PC-3 (cell line): ENCODE data around the gene UBAP2. TPM values are rescaled to one million over a fixed set of nuclear protein-coding genes. Genes with fewer than 3 reads are reported as not detected.

Source experiments
- ATAC-seq: fragments of 200-7000 bp; cut with Tn5 transposase; 2 replicates; pipeline ENCODE4 v1.9.1; 2020; ENCODE audit warnings: mild to moderate bottlenecking, moderate library complexity
- BruUV-seq: library from RNA; stranded (reverse); fragments of 400-500 nt; replicated peaks from 2 replicates; lab custom pipeline; 2021; lab: Mats Ljungman, UMichigan
- CTCF ChIA-PET: fragments of 300-600 bp; sonication (Branson Sonifier 250); formaldehyde crosslinking; loops from one replicate; lab custom pipeline; 2022; ENCODE audit warnings: antibody characterized with exemption; lab: Charles Lee
- POLR2A ChIA-PET: fragments of 300-600 bp; sonication (Branson Sonifier 250); formaldehyde crosslinking; loops from one replicate; lab custom pipeline; 2022; ENCODE audit warnings: antibody characterized with exemption; ENCODE audit not compliant: unreplicated experiment; lab: Charles Lee
- DNase-seq: peaks from one replicate; pipeline ENCODE4 v3.0.0-alpha.2; 2015
- H2AFZ ChIP-seq: fragments of 300-600 bp; sonication (generic); 2 replicates; pipeline ENCODE4 v1.6.0; 2016; ENCODE audit warnings: antibody characterized with exemption, low read length
- H3F3A ChIP-seq: fragments of 300-600 bp; sonication (generic); one replicate; pipeline ENCODE4 v1.6.0; 2017; ENCODE audit warnings: antibody characterized with exemption, low read length, control low read depth, mild to moderate bottlenecking; ENCODE audit not compliant: unreplicated experiment
- H3K27ac ChIP-seq: fragments of 300-600 bp; sonication (generic); 2 replicates; pipeline ENCODE4 v1.5.1; 2016; ENCODE audit warnings: mild to moderate bottlenecking, low read length
- H3K27me3 ChIP-seq: fragments of 300-600 bp; sonication (generic); 2 replicates; pipeline ENCODE4 v1.6.1; 2016; ENCODE audit warnings: low read length, mixed read lengths
- H3K36me3 ChIP-seq: fragments of 300-600 bp; sonication (generic); 2 replicates; pipeline ENCODE4 v1.6.1; 2016; ENCODE audit warnings: low read depth, mixed run types, low read length, mixed read lengths
- H3K4me1 ChIP-seq: fragments of 300-600 bp; sonication (generic); 2 replicates; pipeline ENCODE4 v1.5.1; 2016; ENCODE audit warnings: low read length; ENCODE audit not compliant: insufficient read depth
- H3K4me2 ChIP-seq: fragments of 300-600 bp; sonication (generic); 2 replicates; pipeline ENCODE4 v1.6.0; 2016; ENCODE audit warnings: low read length
- H3K4me3 ChIP-seq: fragments of 300-600 bp; sonication (generic); 2 replicates; pipeline ENCODE4 v1.5.1; 2016; ENCODE audit warnings: mild to moderate bottlenecking, low read length, mixed read lengths
- H3K79me2 ChIP-seq: fragments of 300-600 bp; sonication (generic); 2 replicates; pipeline ENCODE4 v1.6.1; 2017; ENCODE audit warnings: low read length, mixed read lengths
- H3K9ac ChIP-seq: fragments of 300-600 bp; sonication (generic); 2 replicates; pipeline ENCODE4 v1.6.0; 2016; ENCODE audit warnings: mild to moderate bottlenecking, low read length
- H3K9me2 ChIP-seq: fragments of 300-600 bp; sonication (generic); replicated peaks from 2 replicates; pipeline ENCODE4 v1.6.1; 2016; ENCODE audit warnings: mixed run types, low read length, mixed read lengths
- H3K9me3 ChIP-seq: fragments of 300-600 bp; sonication (generic); 2 replicates; pipeline ENCODE4 v1.6.1; 2016; ENCODE audit warnings: low read length, mixed read lengths
- H4K20me1 ChIP-seq: fragments of 300-600 bp; sonication (generic); 2 replicates; pipeline ENCODE4 v1.6.1; 2016; ENCODE audit warnings: low read length, mixed read lengths
- EZH2 ChIP-seq: fragments of 300-600 bp; sonication (generic); IDR thresholded peaks from one replicate; pipeline ENCODE4 v1.6.1; 2017; ENCODE audit warnings: antibody characterized with exemption, mild to moderate bottlenecking, low read length; ENCODE audit not compliant: unreplicated experiment
- EZH2phosphoT487 ChIP-seq: fragments of 300-600 bp; sonication (generic); IDR thresholded peaks from 2 replicates; pipeline ENCODE4 v1.6.1; 2018; ENCODE audit warnings: mild to moderate bottlenecking, antibody characterized with exemption, low read length, borderline replicate concordance
- intact Hi-C: fragments of 100-400 bp; cut with micrococcal nuclease; formaldehyde crosslinking; loops from 2 replicates; pipeline ENCODE4 v1.9.0; 2023
- total RNA-seq: library from RNA; depleted of rRNA; stranded (reverse); fragments of >200 nt; gene quantifications from 2 replicates; pipeline ENCODE4 v1.2.3, GENCODE V29; 2014; rRNA removed
- TF ChIP-seq, protein P1 (sequence below): fragments of 300-600 bp; sonication (generic); conservative IDR thresholded peaks from 2 replicates; pipeline ENCODE4 v1.5.1; 2017; ENCODE audit warnings: antibody characterized with exemption, low read depth, mild to moderate bottlenecking, low read length

Gene UBAP2
- total RNA-seq, 1 experiment from 2014 or later: 12.6 TPM

- no peak for ATAC-seq
- H3F3A ChIP-seq: no peaks in the 10 kb centered on the region
- ChIA-PET CTCF (no interaction called here), POLR2A (interaction anchor here (0.6 kb wide), 1 partner anchor 62 kb away, joined by 5 read pairs; no protein-coding TSS in a partner anchor)
- no peaks in the 10 kb centered on the region; the same call in 1 of the 2 replicates for H3K4me1 ChIP-seq
- H3K9me2 ChIP-seq: no peaks in the 10 kb centered on the region
- no peaks in the 10 kb centered on the region for H3K9me3 ChIP-seq
- H3K36me3 ChIP-seq: no peaks in the 10 kb centered on the region
- peaks cover 22% of the 10 kb centered on the region for H4K20me1 ChIP-seq
- peaks cover 98% of the 10 kb centered on the region for H3K79me2 ChIP-seq
- H3K4me3 ChIP-seq: no peak overlapping the region
- BruUV-seq: no TSS peak
- no peak overlapping the region for H3K27ac ChIP-seq
- TF ChIP-seq, protein P1, sequence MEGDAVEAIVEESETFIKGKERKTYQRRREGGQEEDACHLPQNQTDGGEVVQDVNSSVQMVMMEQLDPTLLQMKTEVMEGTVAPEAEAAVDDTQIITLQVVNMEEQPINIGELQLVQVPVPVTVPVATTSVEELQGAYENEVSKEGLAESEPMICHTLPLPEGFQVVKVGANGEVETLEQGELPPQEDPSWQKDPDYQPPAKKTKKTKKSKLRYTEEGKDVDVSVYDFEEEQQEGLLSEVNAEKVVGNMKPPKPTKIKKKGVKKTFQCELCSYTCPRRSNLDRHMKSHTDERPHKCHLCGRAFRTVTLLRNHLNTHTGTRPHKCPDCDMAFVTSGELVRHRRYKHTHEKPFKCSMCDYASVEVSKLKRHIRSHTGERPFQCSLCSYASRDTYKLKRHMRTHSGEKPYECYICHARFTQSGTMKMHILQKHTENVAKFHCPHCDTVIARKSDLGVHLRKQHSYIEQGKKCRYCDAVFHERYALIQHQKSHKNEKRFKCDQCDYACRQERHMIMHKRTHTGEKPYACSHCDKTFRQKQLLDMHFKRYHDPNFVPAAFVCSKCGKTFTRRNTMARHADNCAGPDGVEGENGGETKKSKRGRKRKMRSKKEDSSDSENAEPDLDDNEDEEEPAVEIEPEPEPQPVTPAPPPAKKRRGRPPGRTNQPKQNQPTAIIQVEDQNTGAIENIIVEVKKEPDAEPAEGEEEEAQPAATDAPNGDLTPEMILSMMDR: no peak
- TF ChIP-seq EZH2phosphoT487: no peak
- TF ChIP-seq EZH2: no peak
- H2AFZ ChIP-seq: no peak overlapping the region
- H3K27me3 ChIP-seq: no peaks in the 10 kb centered on the region
- intact Hi-C loops: loop anchor here (1.0 kb wide), 1 partner anchor 14 kb away; no protein-coding TSS in a partner anchor
- DNase-seq: no peak
- no peak overlapping the region for H3K4me2 ChIP-seq
- no peak overlapping the region for H3K9ac ChIP-seq
These were observed 170.8 kb downstream of the UBAP2 start for GRCh38 chr9:33877727-33878489.

Other genes with a start within 250 kb of the UBAP2 start
- 18.4 and 20.9 TPM in 2 replicates for gene UBE2R2, start 231.7 kb downstream of the UBAP2 start, total RNA-seq
- gene DCAF12, start 77.8 kb upstream of the UBAP2 start, total RNA-seq: 12.9 and 16.1 TPM in 2 replicates
- 15.2 and 16.5 TPM in 2 replicates for gene UBAP1, start 130.2 kb upstream of the UBAP2 start, total RNA-seq